GM03348 (cell line): Measurements from ENCODE around the gene STAC.
A peak's percentile ranks its signal among the peaks of the same experiment; 100 is the strongest.
"Not testable (repeated sequence)": the region's sequence is repeated elsewhere in the genome, so short reads cannot be mapped to it uniquely, and the experiment has no call there.

Source experiments
- DNase-seq: peaks from one replicate; pipeline ENCODE4 v3.0.0; 2012; ENCODE audit warnings: low spot score

Gene STAC

GRCh38 chr3:36416599-36416998 is 36.3 kb downstream of the STAC start:
- DNase-seq: no peak

- DNase-seq: no peak
Observed at GRCh38 chr3:36417237-36417636, 36.9 kb downstream of the STAC start.

DNA sequence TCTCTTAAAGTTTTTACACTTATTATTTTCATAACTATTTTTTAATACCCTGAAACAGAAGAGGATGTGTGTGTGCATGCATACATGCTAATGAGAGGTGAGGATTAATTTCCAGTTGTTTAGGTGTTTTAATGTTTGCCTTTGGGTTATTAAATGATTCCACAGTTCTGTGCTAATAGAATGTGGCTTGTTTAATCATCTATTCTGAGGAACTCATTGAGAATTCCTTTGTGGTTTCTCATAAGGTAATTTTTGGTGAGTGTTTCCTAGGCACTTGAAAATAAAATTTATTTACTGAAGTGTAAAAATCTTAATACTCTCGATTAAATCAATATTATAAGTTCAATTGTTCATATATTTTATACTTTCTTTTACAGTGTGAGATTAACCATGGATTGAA is 38.0 kb downstream of the STAC start:
- peak; percentile 27 for DNase-seq

DNA sequence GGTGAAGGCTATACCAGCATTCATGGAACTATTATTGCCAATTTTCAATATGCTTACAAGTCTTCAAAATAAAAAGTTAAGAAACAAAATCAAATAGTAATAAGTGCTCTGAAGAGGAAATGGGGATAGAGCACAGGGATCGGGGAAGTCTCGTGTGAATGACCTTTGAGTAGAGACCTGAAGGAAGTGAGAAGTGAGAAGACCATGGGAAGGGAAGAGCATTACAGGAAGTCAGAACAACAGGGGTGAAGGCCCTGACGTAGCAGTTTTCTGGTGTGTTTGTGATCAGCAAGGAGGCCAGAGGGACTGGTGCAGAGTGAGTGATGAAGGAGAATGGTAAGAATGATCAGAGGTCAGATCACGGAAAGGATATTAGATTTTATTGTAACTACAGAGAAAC is 48.1 kb downstream of the STAC start:
- DNase-seq: no peak

DNA sequence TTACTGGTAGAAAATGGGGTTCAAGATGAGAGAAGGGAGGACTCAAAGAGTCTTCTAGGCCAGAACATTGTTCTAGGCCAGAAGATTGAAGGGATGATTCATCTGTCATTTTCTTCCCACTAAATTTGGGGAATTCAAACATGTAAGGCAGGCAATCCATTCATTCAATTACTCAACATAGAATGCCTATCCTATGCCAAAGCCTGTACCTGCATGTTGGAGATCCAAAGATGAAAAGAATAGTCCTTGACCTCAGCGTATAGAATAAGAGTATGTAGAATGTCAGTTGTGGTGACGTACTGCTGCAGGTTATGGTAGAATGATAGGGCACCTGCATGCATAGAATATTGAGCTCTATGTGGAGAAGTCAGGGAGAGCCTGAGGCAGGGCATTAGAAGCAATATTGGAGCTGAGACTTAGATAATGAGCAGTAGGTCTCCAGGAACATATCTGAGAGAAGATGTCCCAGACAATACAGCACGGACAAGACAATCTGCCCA is 49.7 kb downstream of the STAC start:
- no peak for DNase-seq

GRCh38 chr3:36433511-36433910 is 53.2 kb downstream of the STAC start:
- no peak for DNase-seq

GRCh38 chr3:36434687-36435426 is 54.6 kb downstream of the STAC start:
- DNase-seq: peak; percentile 72

GRCh38 chr3:36443028-36443686 is 62.9 kb downstream of the STAC start:
- no peak for DNase-seq

DNA sequence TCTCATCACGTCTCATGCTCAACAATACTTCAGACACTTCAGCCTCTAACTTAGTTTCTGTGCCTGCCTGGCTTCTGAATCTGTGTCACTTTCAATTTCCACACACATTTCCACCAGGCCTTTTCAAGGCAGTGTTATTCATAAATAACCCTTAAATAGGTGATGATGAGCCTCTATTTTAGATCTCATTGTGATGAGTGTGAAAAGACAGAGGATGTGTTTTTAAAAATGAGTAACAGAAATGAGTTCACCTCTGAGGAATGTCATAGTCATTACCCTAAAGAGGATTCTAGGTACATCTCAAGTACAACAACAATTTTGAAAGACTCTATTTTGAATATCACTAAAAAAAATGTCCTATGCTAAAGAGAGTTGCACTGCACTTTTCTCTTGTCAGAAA is 64.6 kb downstream of the STAC start:
- peak; percentile 54 for DNase-seq

GRCh38 chr3:36446276-36446675 is 66.0 kb downstream of the STAC start:
- no peak for DNase-seq

- no peak for DNase-seq
Observed at GRCh38 chr3:36447061-36447460, 66.8 kb downstream of the STAC start.

- no peak for DNase-seq
Observed at GRCh38 chr3:36451816-36452215, 71.5 kb downstream of the STAC start.

- DNase-seq: not testable (repeated sequence)
Observed at GRCh38 chr3:36453213-36453612, 72.9 kb downstream of the STAC start.

GRCh38 chr3:36453896-36454295 is 73.6 kb downstream of the STAC start:
- not testable (repeated sequence) for DNase-seq

DNA sequence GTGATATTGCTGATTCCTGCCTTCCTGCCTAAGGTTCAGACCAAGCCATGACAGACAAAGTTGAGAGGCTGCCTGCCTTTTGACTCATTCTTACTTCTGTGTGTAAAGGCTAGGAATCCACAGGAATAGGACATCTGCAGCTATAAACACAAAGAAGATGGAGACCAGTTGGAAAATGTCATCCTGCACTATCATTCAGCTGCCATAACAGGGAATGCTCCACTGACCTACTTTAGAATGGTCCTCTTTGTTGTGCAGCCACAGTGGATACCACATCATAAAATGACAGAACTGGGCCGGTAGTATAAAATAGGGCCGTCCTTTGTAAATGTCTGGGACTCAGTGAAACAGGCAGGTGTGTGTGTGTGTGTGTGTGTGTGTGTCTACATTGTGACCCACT is 75.1 kb downstream of the STAC start:
- no peak for DNase-seq

DNA sequence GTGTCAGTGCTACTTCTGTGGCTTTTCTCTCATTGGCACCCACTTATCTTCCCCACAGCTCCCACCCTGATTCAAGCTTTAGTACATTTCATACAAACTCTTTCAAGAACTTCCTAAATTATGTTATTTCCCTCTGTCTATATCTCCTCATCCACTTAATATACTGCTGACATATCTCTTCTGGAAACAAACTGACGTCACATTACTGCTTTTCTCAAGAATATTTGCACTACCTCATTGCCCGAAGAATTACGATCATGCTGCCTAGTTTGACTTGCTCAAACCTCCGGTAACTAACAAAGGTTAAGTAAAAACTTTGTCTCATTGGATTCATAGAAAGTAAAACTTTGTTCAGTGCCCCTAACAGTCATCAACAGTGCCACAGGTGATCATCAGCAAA is 76.5 kb downstream of the STAC start:
- no peak for DNase-seq

- DNase-seq: no peak
Observed at GRCh38 chr3:36457667-36458066, 77.4 kb downstream of the STAC start.

GRCh38 chr3:36459177-36459576 is 78.9 kb downstream of the STAC start:
- DNase-seq: no peak

DNA sequence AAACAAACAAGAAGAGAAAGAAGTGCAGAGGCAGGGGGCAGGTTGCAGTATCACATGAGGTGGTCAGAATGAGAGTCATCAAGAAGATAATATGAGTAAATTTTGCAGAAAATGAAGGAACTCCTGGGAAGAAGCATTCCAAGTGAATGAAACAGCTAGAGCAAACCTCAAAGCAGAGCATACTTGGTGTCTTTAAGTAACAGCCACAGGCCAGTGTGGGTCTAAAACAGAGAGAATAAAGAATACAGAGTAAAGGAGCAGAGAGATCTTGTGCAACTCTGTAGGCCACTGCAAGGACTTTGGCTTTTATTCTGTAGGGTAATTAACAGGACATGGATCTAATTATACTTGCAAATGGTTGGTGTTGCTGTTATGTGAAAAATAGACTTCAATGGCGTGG is 81.3 kb downstream of the STAC start:
- peak; percentile 66 for DNase-seq

DNA sequence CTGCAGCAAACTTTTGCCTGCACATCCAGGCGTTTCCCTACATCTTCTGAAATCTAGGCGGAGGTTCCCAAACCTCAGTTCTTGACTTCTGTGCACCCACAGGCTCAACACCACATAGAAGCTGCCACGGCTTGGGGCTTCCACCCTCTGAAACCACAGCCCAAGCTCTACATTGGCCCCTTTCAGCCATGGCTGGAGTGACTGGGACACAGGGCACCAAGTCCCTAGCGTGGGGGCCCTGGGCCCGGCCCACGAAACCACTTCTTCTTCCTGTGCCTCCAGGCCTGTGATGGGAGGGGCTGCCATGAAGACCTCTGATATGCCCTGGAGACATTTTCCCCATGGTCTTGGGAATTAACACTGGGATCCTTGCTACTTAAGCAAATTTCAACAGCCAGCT is 91.7 kb downstream of the STAC start:
- not testable (repeated sequence) for DNase-seq

DNA sequence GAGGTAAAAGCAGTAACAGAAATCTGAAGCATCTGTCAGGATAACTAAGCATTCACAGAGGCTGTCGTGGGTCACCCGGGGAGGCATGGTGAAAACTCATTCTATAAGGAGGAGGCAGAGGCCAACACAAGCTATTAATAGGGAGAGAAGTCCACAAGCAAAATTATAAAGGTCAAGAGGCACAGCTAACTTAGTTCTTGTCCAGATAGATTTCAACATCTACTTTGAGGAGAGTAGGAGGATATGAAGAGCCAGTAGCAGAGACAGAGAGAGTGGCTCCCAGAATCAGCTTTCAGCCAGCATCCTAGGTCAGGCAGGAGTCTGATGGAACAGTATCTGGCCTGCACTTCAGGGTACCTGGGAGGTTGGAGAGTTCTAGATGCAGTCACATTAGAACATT is 95.3 kb downstream of the STAC start:
- no peak for DNase-seq

DNA sequence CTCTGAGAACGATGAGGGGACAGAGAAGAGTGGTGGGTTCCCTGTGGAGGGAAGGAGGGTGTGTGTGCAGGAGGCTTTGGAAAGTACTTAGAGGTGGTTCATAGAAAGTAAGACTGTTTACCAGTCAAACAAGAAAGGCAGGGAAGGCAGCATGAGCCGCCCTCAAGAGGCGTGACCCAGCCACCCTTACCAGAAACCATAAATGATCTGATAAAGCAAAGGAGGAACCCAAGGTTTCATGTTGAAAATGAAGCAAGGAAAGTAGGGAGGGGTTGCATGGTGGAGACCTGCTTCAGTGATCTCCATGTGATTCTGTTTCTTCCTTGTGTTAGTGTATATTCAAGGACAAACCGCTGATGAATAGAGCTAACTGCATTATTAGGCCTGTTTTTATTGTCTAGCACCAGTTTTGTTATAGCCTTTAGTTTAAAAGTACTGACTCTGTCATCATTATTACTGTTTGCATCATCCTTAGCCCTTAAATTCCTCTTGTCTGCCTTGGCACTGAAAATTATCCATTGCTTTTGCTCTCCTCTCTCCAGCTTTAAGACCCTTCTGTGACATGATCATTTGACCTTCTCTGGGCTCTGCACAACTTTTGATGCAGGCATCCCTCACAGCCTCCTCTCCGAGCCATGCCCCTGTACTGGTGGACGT is 96.1 kb downstream of the STAC start:
- no peak for DNase-seq

- peak; percentile 82 for DNase-seq
Observed at GRCh38 chr3:36477655-36478054, 97.4 kb downstream of the STAC start.
